ENCODE measurements around the gene IFT57.

IFT57 gene

GRCh38 chr3:108215871-108216270 is 6.4 kb downstream of the IFT57 start:
- Histone ChIP-seq H3K27me3 (ENCODE audit: low read length) (no peaks in the 10 kb centered on the region), H4K20me1 (ENCODE audit: low read depth, low read length) (no peaks in the 10 kb centered on the region), H3F3A (ENCODE audit: insufficient read depth) (peaks cover 8% of the 10 kb centered on the region; the same call in 1 of the 2 replicates), H3K36me3 (ENCODE audit: low read length) (peaks cover 12% of the 10 kb centered on the region), H3K9me2 (replicated peaks; ENCODE audit: insufficient read depth, low read length) (no peaks in the 10 kb centered on the region), H3K4me2 (ENCODE audit: low read depth, low read length, poor library complexity, severe bottlenecking) (no peak overlapping the region), H3K9me3 (ENCODE audit: insufficient read depth, low read length) (no peaks in the 10 kb centered on the region), H3K79me2 (ENCODE audit: insufficient read depth, low read length) (no peaks in the 10 kb centered on the region), H3K4me3 (ENCODE audit: insufficient read depth, low read length, poor library complexity, severe bottlenecking) (no peak overlapping the region), H3K27ac (ENCODE audit: low read depth, low read length) (no peak overlapping the region), H2AFZ (ENCODE audit: low read depth, low read length, severe bottlenecking) (no peak overlapping the region), H3K9ac (ENCODE audit: low read length) (no peak overlapping the region)
- TF ChIP-seq CTCF (IDR thresholded peaks at IDR 0.05; ENCODE audit: insufficient read depth, low read length, poor library complexity, severe bottlenecking) (no peak), EZH2phosphoT487 (conservative IDR thresholded peaks at IDR 0.05; ENCODE audit: low read length) (no peak)

- Histone ChIP-seq H3K27me3 (ENCODE audit: low read length) (no peaks in the 10 kb centered on the region), H3F3A (ENCODE audit: insufficient read depth) (no peaks in the 10 kb centered on the region), H3K27ac (ENCODE audit: low read depth, low read length) (no peak overlapping the region), H3K4me3 (ENCODE audit: insufficient read depth, low read length, poor library complexity, severe bottlenecking) (no peak overlapping the region), H3K9me2 (replicated peaks; ENCODE audit: insufficient read depth, low read length) (no peaks in the 10 kb centered on the region), H3K79me2 (ENCODE audit: insufficient read depth, low read length) (no peaks in the 10 kb centered on the region), H4K20me1 (ENCODE audit: low read depth, low read length) (no peaks in the 10 kb centered on the region), H2AFZ (ENCODE audit: low read depth, low read length, severe bottlenecking) (no peak overlapping the region), H3K9me3 (ENCODE audit: insufficient read depth, low read length) (no peaks in the 10 kb centered on the region), H3K36me3 (ENCODE audit: low read length) (peaks cover 9% of the 10 kb centered on the region), H3K4me2 (ENCODE audit: low read depth, low read length, poor library complexity, severe bottlenecking) (no peak overlapping the region), H3K9ac (ENCODE audit: low read length) (no peak overlapping the region)
- TF ChIP-seq EZH2phosphoT487 (conservative IDR thresholded peaks at IDR 0.05; ENCODE audit: low read length) = no peak
- TF ChIP-seq CTCF (IDR thresholded peaks at IDR 0.05; ENCODE audit: insufficient read depth, low read length, poor library complexity, severe bottlenecking) = no peak
Measured at GRCh38 chr3:108209579-108209978, 12.6 kb downstream of the IFT57 start.

GRCh38 chr3:108208831-108209230 is 13.4 kb downstream of the IFT57 start:
- H3K9ac ChIP-seq (ENCODE audit: low read length) = no peak overlapping the region
- H3K27me3 ChIP-seq (ENCODE audit: low read length) = no peaks in the 10 kb centered on the region
- H3F3A ChIP-seq (ENCODE audit: insufficient read depth) = no peaks in the 10 kb centered on the region
- no peaks in the 10 kb centered on the region for H4K20me1 ChIP-seq (ENCODE audit: low read depth, low read length)
- no peaks in the 10 kb centered on the region for H3K79me2 ChIP-seq (ENCODE audit: insufficient read depth, low read length)
- H3K36me3 ChIP-seq (ENCODE audit: low read length) = peaks cover 9% of the 10 kb centered on the region
- no peaks in the 10 kb centered on the region for H3K9me2 ChIP-seq (replicated peaks; ENCODE audit: insufficient read depth, low read length)
- H3K27ac ChIP-seq (ENCODE audit: low read depth, low read length) = no peak overlapping the region
- no peaks in the 10 kb centered on the region for H3K9me3 ChIP-seq (ENCODE audit: insufficient read depth, low read length)
- TF ChIP-seq EZH2phosphoT487 (conservative IDR thresholded peaks at IDR 0.05; ENCODE audit: low read length) = no peak
- TF ChIP-seq CTCF (IDR thresholded peaks at IDR 0.05; ENCODE audit: insufficient read depth, low read length, poor library complexity, severe bottlenecking) = no peak
- no peak overlapping the region for H3K4me3 ChIP-seq (ENCODE audit: insufficient read depth, low read length, poor library complexity, severe bottlenecking)
- H3K4me2 ChIP-seq (ENCODE audit: low read depth, low read length, poor library complexity, severe bottlenecking) = no peak overlapping the region
- H2AFZ ChIP-seq (ENCODE audit: low read depth, low read length, severe bottlenecking) = no peak overlapping the region

Data from SU-DHL-6 (cell line).